HG03135 (cell line): ENCODE measurements around the gene PUS1.
A peak's percentile ranks its signal among the peaks of the same experiment; 100 is the strongest.

Experiments
- ATAC-seq: cut with Tn5 transposase; IDR thresholded peaks from one replicate; pipeline ENCODE4 v1.9.1; 2021; ENCODE audit warnings: mild to moderate bottlenecking, moderate library complexity; ENCODE audit not compliant: unreplicated experiment

Gene PUS1

DNA sequence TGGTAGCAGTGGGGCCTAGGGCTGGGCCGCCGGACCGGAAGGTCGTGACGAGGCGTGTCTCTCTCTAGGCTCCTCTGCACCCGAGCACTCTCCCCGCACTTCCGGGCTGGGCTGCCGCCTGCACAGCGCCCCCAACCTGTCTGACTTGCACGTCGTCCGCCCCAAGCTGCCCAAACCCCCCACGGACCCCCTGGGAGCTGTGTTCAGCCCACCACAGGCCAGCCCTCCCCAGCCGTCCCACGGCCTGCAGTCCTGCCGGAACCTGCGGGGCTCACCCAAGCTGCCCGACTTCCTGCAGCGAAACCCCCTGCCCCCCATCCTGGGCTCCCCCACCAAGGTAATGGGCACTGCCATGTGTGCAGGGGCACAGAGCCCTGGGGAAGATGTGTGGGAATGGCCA is 13.3 kb upstream of the PUS1 start:
- no peak for ATAC-seq

DNA sequence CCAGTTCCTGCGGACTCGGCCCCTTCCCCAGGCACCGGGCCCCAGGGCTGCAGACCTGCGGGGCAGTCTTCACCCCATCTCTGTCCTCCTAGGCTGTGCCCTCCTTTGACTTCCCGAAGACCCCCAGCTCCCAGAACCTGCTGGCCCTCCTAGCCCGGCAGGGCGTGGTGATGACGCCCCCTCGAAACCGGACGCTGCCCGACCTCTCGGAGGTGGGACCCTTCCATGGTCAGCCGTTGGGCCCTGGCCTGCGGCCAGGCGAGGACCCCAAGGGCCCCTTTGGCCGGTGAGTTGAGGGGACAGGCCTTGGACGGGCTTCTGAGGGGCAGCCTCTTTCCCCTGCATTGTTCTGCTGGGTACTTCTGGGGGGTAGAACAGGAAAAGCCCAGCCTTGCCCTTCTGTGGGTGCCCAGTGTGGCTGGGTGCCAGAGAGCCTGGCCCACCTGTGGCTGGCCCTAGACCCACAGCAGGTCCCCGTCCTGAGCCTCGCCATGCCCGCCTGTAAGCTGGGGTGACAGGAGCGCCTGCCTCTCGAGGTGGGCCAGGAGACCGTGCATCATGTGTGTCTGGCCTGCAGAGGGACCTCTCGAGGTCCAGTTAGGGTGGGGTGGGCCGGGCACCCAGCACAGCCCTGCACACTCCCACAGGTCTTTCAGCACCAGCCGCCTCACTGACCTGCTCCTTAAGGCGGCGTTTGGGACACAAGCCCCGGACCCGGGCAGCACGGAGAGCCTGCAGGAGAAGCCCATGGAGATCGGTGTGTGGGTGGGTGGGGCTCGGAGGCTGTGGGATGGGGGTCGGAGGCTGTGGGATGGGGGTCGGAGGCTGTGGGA is 12.6 kb upstream of the PUS1 start:
- no peak for ATAC-seq

DNA sequence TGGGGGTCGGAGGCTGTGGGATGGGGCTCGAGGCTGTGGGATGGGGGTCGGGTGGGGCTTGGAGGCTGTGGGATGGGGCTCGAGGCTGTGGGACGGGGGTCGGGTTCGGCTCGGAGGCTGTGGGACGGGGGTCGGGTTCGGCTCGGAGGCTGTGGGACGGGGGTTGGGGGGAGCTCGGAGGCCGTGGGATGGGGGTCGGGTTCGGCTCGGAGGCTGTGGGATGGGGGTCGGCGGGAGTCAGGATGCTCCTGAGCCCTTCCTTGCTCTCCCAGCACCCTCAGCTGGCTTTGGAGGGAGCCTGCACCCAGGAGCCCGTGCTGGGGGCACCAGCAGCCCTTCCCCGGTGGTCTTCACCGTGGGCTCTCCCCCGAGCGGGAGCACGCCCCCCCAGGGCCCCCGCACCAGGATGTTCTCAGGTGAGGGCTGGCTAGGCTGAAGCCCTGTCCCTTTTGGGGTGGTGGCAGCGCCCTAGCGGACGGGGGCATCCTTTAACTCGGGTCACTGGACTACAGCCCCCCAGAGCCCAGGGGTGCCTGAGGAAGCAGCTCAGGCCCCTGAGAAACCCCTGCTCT is 11.9 kb upstream of the PUS1 start:
- ATAC-seq: no peak

DNA sequence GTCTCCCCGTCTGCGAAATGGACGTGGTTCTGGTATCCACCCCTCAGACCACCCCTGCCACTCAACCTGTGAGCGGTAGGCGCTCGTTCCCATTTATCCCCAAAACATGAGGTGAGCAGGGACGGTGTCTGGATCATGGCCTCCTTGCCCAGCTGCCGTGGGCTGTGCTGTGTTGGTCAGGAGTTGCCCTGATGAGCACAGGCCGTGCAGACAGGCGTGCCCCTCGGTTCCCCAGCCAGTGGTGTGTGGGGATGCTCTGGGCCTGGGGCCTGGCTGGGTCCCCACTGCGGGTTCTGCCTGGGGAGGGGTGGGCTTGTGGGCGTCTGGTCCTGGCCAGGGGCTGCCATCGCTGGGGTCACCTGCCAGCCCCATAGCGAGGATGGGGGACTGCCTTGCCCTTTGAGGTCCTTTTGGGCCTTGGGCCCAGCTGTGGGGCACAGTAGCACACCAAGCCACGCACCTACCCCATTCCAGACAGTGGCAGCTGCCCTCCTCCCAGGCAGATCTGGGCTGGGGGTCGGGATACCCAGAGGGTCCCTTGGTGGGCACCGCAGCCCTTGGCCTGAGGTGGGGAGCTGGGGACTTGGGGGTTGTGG is 11.3 kb upstream of the PUS1 start:
- ATAC-seq: no peak

DNA sequence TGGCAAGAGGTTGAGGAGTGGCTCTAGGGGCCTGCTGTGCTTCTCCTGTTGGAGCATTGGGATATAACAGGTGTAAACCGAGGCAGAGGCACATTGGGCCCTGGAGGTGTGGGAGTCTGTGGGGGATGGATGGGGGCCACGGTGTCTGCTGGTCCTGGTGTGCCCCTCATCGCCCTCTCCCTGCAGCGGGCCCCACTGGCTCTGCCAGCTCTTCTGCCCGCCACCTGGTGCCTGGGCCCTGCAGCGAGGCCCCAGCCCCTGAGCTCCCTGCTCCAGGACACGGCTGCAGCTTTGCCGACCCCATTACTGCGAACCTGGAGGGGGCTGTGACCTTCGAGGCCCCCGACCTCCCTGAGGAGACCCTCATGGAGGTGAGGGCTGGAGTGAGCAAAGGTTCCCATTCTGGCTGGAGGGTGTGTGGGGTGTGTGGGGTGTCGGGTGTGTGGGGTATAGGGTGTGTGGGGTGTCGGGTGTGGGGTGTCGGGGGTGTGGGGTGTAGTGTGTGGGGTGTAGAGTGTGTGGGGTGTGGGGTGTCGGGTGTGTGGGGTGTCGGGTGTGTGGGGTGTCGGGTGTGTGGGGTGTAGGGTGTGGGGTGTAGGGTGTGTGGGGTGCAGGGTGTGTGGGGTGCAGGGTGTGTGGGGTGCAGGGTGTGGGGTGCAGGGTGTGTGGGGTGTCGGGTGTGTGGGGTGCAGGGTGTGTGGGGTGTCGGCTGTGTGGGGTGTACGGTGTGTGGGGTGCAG is 10.6 kb upstream of the PUS1 start:
- no peak for ATAC-seq

DNA sequence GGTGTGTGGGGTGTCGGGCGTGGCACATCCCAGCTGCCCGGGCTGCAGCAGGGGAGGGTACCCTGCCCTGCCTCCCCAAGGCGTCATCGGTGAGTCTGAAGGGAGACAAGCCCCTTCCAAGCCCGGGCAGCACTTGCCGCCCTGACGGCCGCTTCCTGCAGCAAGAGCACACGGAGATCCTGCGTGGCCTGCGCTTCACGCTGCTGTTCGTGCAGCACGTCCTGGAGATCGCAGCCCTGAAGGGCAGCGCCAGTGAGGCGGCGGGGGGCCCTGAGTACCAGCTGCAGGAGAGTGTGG is 10.1 kb upstream of the PUS1 start:
- ATAC-seq: no peak

DNA sequence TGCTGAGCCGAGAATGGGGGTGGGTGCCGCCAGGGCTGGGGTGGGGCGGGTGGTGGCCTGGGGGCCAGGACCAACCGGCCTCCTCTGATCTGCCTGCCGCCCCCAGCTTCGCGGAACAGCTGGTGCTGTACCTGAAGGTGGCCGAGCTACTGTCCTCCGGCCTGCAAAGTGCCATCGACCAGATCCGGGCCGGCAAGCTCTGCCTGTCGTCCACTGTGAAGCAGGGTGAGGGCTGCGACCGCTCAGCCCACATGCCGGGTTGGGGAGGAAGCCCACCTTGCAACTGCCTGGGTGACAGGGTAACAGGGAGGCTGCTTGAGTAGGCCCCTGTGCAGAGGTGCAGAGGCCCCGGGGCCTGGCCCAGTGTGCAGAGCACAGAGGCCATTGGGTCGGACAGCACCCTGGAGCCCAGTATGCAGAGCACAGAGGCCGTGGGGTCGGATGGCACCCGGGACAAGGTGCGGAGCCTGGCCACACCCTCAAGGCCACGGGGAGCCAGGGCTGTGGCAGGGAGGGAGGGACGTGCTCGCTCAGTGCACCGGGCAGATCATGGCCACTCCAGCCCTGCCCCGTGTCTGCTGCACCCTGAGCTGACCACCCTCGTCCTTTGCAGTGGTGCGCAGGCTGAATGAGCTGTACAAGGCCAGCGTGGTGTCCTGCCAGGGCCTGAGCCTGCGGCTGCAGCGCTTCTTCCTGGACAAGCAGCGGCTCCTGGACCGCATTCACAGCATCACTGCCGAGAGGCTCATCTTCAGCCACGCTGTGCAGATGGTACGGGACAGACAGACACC is 9.5 kb upstream of the PUS1 start:
- ATAC-seq: no peak

DNA sequence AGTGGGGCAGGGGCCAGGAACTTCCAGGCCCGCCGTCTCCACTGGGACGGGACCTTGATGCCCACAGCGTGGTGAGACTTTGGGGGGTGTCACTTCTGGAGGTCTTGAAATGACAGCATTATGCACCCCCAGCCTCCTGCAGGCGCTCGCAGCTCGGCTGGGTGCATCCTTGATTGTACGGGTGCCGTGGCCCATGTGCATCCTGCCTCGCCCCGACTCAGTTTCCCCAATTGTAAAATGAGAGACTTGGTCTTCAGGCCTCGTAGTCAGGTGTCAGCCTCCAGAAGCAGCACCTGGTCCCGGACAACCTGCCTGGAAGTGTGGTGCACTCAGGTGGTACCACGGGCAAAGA is 8.9 kb upstream of the PUS1 start:
- no peak for ATAC-seq

DNA sequence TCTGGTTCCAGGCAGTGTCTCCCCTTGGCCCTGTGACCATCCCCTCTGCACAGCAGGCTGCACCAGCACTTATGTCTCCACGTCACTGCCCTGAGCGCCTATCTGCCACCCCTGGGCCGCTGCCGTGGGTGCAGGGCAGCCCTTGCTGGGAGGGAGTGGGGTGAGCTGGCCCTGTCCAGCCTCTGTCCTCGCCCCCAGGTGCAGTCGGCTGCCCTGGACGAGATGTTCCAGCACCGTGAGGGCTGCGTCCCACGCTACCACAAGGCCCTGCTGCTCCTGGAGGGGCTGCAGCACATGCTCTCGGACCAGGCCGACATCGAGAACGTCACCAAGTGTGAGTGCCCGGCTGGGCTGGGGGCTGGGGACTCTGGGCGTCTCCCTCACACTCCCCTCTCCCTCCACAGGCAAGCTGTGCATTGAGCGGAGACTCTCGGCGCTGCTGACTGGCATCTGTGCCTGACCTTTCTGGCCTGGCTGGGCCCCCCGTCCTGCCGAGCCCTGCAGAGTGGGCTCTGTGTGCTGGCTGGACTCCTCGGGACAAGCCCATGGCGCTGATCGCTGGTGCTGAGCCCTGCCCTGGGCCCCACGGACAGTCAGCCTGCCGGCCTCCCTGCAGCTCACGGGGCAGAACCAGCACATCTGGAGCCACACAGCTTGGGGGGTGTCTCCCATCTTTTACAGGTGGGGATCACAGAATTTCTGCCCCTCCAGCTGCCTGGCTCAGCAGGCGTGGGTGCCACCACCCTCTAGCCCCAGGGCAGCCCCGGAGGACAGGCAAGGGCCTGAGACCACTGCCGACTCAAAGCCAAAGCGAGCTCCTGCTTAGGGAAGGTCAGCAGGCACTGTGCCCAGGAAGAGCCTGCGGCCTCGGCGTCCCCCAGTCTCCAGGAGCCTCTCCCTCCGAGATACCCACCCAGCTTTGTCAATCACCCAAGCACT is 7.9 kb upstream of the PUS1 start:
- no peak for ATAC-seq

DNA sequence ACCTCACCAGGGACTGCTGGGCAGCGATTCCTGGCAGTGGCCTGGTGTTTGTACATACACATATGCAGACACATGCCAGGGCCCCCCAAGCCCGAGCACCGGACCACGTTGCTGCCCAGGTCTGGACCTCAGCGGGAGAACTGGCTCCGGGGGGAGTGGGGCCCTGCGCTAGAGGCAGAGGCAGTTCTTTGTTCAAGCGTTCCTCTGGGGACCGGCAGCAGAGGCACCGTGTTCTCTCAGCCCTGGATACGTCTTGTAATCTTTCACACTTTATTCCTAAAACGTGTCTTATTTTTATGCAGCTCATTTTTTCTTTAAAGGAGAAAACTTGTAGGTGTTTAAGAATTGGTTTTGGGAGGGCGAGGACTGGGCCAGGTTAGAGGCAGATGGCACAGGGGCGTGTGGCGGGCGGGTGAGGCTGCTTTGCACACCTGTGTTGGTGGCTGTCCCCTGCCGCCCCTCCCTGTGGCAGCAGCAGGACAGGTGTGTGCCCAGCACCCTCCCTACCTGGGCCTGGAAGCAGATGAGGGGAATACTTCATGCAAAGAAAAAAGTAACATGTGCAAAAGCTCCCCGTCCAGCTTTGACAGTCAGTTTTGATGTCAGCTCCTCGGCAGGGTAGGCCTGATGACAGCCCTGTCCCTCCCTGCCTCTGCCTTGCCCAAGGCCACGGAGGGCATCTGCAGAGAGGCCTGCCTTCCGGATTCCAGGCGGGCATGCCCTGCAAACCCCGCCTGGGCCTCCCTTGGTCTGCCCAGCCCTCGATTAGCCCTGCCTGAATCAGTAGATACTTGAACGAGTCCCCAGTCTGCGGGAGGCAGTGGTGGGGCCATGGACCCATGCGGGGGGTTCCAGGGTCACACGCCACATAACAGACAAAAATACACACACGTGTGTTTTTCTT is 7.0 kb upstream of the PUS1 start:
- no peak for ATAC-seq

DNA sequence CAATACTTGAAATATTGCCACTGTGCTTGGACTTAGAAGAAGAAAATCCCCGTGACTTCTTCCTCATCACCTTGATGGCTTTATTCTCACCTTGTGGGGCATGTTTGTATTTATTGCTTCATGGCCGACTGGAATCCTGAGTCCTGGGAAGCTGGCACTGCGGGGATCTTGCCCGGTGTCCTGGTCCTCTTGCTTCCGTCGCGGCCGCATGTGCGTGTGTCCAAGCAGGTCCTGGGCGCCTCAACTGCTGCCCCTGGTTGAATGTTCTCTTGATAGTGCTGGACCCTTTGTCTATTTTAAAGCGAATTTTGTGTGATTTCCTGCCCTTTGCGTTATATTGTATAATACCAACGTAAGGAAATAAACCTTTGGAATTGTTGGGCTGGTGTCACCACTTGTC is 6.3 kb upstream of the PUS1 start:
- ATAC-seq: no peak

DNA sequence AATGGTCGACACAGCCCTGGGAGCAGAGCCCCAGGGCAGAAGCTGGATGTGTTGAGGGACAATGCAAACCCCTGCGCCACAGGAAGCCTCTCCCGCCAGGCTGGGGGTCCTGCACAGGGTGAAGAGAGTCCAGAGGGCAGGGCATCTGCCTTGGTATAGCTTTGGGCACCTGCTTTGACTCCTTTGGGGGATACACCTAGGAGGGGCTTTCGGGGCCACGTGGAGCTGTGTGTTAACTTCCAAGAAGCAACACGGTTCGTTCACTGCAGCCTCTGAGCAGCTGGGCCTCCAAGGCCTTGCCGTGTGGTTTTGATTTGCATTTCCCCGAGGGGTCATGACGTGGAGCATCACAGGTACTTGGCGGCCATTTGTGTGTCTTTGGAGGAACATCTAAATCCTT is 5.8 kb upstream of the PUS1 start:
- ATAC-seq: peak; percentile 81

DNA sequence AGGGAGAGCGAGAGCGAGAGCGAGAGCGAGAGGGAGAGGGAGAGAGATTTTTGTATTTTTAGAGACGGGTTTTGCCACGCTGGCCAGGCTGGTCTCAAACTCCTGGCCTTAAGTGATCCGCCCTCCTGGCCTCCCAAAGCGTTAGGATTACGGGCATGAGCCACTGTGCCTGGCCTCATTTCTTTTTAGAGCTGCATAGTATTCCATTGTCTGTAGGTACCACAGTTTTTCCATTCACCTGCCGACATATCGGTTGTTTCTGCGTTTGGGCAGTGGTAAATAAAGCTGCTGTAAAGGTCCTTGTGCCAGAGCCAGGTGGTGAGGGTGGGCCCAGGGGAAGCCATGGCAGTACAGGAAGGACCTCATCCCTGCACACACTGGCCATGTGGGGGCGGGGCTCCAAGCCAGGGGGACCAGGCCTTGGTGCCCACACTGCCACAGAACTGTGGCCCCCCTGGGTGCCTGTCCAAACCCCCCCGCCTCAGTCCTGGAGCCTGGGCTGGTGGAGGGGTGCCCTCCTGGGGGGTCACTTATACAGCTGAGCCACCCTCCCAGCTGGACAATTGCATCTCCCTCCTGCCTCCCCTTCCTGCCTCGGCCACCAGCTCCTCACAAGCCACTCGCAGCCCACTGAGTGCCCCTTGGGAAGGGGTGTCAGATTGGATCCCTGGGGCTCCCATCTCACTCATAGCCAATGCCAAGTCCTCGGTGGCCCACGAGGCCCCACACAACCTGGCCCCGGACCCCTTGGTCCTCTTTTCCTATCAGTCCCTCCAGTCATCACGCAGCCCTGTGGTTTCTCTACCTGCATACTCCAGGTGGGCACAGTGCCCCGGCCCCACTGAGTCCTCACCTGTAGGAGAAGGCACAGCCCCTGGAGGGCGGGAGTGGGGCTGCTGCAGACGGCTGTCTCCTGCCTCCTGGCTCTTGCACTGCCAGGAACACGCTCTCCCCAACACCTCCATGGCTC is 1.7 kb upstream of the PUS1 start:
- ATAC-seq: no peak

DNA sequence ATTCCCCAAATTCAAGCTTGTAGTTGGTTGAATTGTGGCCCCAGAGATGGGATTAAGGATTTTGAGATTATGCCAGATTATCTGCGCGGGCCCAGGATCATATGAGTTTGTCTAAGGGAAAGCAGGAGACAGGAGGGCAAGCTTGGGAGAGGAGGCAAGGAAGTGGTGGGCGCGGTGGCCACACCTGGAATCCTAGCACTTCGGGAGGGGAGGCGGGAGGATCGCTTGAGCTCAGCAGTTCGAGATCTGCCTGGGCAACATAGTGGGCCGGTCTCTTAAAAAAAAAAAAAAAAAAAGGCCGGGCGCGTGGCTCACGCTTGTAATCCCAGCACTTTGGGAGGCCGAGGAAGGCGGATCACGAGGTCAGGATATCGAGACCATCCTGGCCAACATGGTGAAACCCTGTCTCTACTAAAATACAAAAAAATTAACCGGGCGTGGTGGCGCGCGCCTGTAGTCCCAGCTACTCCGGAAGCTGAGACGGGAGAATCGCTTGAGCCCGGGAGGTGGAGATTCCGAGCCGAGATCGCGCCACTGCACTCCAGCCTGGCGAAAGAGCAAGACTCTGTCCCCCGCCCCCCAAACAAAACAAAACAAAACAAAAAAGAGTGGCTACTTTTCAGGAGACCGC is 881 bp upstream of the PUS1 start:
- no peak for ATAC-seq

DNA sequence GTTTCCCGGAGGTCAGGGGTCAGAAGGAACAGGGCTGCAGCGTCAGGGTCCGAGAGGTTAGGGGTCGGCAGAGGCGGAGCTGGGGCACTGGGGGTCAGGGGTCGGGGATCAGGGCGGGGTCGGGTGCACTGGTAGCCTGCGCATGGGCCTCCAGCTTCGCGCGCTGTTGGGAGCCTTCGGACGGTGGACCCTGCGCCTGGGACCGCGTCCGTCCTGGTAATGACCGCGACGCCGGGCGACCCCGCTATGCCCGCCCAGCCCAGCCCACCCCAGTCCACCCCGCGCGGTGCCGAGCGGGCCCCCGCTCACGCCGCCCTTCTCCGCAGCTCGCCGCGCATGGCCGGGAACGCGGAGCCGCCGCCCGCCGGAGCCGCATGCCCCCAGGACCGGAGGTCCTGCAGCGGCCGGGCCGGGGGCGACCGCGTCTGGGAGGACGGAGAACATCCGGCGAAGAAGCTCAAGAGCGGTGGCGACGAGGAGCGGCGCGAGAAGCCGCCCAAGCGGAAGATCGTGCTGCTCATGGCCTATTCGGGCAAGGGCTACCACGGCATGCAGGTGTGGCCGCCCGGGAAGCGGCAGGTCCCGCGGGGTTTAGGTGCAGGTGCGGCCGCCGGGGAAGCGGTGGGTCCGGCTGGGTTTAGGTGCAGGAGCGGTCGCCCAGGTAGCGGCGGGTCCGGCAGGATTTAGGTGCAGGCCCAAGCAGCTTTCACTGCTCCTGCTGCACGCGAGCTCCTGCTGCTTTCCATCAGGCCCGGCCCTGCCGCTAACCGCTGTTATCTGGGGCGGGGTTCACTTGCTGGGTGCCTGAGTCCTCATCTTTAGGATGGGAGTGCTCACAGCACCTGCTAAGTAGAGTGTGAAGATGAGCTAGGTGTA is 743 bp downstream of the PUS1 start:
- peak; percentile 20 for ATAC-seq

DNA sequence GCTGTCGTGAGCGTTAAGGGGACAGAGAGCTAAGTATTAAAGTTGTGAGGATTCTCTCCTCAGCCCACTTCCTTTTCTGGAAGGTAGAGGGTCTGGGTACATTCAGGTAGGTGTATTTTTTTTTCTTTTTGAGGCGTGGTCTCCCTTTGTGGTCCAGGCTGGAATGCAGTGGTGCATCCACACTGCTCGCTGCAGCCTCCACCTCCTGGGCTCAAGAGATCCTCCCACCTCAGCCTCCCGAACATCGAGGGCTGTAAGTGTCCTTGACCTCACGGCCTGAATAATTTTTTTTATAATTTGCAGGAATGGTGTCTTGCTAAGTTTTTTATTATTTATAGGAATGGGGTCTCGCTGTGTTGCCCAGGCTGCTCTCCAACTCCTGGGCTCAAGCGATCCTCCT is 1.4 kb downstream of the PUS1 start:
- no peak for ATAC-seq

DNA sequence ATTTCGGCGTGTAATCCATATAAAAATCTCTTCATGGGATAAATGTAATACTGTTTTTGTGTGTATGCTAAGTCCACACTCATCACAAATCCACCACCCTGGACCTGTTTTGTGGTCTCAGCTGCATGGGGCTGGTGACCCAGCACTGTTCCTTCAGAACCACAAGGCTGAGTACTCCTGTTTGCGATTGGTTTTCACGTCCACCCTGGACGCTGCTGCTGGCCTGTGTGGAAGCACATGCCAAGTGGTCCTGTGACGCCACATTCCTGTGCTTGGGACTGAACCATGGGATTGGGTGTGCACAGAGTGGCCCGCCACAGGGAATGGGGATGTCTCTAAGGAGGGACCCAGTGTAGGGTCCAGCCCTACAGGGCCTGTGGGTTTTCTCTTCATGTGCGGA is 4.3 kb downstream of the PUS1 start:
- no peak for ATAC-seq
